Ishikawa (cell line): ENCODE measurements around the gene OR5M11.

ENCODE experiments used
- CEBPB ChIP-seq: IDR thresholded peaks from 2 replicates; pipeline ENCODE4 v1.6.1; 2012
- CREB1 ChIP-seq: IDR thresholded peaks from 2 replicates; pipeline ENCODE4 v1.6.1; 2012; ENCODE audit warnings: low read depth
- EP300 ChIP-seq: IDR thresholded peaks from 2 replicates; pipeline ENCODE4 v1.6.1; 2012; ENCODE audit warnings: borderline replicate concordance
- MAX ChIP-seq: IDR thresholded peaks from 2 replicates; pipeline ENCODE4 v1.6.1; 2012
- NFIC ChIP-seq: IDR thresholded peaks from 2 replicates; pipeline ENCODE4 v1.6.1; 2012
- RAD21 ChIP-seq: IDR thresholded peaks from 2 replicates; pipeline ENCODE4 v1.6.1; 2012; ENCODE audit warnings: low read depth
- REST ChIP-seq: IDR thresholded peaks from 2 replicates; pipeline ENCODE4 v1.6.1; 2012; ENCODE audit warnings: low read depth, mild to moderate bottlenecking
- TAF1 ChIP-seq: IDR thresholded peaks from 2 replicates; pipeline ENCODE4 v1.6.1; 2012; ENCODE audit warnings: low read depth, mild to moderate bottlenecking
- YY1 ChIP-seq: IDR thresholded peaks from 2 replicates; pipeline ENCODE4 v1.6.1; 2012; ENCODE audit warnings: low read depth
- ZBTB7A ChIP-seq: IDR thresholded peaks from 2 replicates; pipeline ENCODE4 v1.6.1; 2012; ENCODE audit warnings: low read depth
- TF ChIP-seq, protein P1 (sequence below): IDR thresholded peaks from 2 replicates; pipeline ENCODE4 v1.6.1; 2012

DNA sequence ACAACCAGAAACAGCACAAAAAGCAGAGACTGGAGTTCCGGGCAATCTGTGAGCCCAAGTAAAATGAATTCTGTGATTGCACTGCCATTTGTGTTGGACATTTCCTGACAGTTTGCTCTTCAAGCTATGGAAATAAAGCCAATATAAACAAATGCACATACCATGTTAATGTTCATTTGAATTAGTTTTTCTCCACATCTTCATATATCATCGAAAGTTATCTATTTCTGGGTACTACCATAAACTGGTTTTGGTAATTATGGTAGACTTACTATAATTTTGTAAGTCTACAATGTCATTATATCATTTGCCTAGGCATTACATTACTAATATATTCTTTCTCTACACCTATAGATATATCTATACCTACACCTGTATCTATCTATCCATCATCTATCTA is at the start of gene OR5M11:
- no peak for TF ChIP-seq YY1
- TF ChIP-seq EP300: no peak
- TF ChIP-seq REST: no peak
- no peak for TF ChIP-seq CREB1
- TF ChIP-seq MAX: no peak
- TF ChIP-seq NFIC: no peak
- no peak for TF ChIP-seq CEBPB
- TF ChIP-seq, protein P1, sequence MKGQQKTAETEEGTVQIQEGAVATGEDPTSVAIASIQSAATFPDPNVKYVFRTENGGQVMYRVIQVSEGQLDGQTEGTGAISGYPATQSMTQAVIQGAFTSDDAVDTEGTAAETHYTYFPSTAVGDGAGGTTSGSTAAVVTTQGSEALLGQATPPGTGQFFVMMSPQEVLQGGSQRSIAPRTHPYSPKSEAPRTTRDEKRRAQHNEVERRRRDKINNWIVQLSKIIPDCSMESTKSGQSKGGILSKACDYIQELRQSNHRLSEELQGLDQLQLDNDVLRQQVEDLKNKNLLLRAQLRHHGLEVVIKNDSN: no peak
- TF ChIP-seq TAF1: no peak
- no peak for TF ChIP-seq RAD21
- TF ChIP-seq ZBTB7A: no peak
